Uterus (tissue), 2 donors: Measurements from ENCODE around the gene PER3.

Experiments used
- POLR2A ChIP-seq, 2 donors: fragments of 450-650 bp; IDR thresholded peaks; one replicate each; pipeline ENCODE4 v1.6.1; 2016; ENCODE audit warnings: antibody characterized with exemption in 2 of 2, mild to moderate bottlenecking in 1 of 2, moderate library complexity in 1 of 2
- TF ChIP-seq, protein P1 (sequence below), 4 experiments: fragments of 200-600 bp in 2 of 4; fragments of 450-650 bp in 2 of 4; sonication (generic) in 2 of 4; IDR thresholded peaks; one replicate each; pipeline ENCODE4 v1.5.1; 2016 to 2019; ENCODE audit warnings: antibody characterized with exemption in 4 of 4, mild to moderate bottlenecking in 2 of 4, moderate library complexity in 1 of 4

DNA sequence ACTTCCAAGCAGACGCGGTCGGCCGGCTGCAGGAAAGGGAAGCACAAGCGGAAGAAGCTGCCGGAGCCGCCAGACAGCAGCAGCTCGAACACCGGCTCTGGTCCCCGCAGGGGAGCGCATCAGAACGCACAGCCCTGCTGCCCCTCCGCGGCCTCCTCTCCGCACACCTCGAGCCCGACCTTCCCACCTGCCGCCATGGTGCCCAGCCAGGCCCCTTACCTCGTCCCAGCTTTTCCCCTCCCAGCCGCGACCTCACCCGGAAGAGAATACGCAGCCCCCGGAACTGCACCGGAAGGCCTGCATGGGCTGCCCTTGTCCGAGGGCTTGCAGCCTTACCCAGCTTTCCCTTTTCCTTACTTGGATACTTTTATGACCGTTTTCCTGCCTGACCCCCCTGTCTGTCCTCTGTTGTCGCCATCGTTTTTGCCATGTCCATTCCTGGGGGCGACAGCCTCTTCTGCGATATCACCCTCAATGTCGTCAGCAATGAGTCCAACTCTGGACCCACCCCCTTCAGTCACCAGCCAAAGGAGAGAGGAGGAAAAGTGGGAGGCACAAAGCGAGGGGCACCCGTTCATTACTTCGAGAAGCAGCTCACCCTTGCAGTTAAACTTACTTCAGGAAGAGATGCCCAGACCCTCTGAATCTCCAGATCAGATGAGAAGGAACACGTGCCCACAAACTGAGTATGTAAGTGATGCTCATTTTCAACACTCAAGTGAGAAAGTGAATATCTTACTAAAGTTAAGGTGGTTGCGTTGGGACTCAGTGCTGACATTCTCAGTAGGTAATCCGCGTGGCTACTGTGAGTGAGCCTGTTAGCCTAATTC, 43.2 kb downstream of the PER3 start:
- no peak for TF ChIP-seq POLR2A (IDR thresholded peaks at IDR 0.05)
- TF ChIP-seq, protein P1, sequence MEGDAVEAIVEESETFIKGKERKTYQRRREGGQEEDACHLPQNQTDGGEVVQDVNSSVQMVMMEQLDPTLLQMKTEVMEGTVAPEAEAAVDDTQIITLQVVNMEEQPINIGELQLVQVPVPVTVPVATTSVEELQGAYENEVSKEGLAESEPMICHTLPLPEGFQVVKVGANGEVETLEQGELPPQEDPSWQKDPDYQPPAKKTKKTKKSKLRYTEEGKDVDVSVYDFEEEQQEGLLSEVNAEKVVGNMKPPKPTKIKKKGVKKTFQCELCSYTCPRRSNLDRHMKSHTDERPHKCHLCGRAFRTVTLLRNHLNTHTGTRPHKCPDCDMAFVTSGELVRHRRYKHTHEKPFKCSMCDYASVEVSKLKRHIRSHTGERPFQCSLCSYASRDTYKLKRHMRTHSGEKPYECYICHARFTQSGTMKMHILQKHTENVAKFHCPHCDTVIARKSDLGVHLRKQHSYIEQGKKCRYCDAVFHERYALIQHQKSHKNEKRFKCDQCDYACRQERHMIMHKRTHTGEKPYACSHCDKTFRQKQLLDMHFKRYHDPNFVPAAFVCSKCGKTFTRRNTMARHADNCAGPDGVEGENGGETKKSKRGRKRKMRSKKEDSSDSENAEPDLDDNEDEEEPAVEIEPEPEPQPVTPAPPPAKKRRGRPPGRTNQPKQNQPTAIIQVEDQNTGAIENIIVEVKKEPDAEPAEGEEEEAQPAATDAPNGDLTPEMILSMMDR (IDR thresholded peaks at IDR 0.05), result no peak
